GM19035 (cell line): ENCODE results near the gene ALG14.
"Not testable (repeated sequence)": the region's sequence is repeated elsewhere in the genome, so short reads cannot be mapped to it uniquely, and the experiment has no call there.

ENCODE experiments used
- ATAC-seq: cut with Tn5 transposase; IDR thresholded peaks from one replicate; pipeline ENCODE4 v1.9.1; 2021; ENCODE audit not compliant: unreplicated experiment

Gene ALG14

DNA sequence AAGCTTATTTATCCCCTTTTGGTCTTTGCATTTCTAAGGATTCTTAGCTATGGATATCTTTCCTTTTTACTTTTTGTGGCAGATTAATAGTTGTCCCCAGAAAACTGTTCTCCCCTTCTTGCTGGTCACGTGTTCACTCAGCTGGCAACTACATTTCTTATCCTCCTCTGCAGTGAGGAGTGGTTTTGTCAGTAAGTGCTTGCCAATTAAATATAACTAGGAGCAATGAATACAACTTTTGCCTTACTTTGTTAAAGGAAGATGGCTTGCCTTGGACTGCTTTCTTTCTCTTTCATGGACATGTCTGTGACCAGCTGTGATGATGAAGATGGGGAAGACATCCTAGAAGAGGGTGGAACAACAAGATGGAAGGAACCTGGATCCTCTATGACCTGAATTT is 15.6 kb upstream of the ALG14 start:
- no peak for ATAC-seq

DNA sequence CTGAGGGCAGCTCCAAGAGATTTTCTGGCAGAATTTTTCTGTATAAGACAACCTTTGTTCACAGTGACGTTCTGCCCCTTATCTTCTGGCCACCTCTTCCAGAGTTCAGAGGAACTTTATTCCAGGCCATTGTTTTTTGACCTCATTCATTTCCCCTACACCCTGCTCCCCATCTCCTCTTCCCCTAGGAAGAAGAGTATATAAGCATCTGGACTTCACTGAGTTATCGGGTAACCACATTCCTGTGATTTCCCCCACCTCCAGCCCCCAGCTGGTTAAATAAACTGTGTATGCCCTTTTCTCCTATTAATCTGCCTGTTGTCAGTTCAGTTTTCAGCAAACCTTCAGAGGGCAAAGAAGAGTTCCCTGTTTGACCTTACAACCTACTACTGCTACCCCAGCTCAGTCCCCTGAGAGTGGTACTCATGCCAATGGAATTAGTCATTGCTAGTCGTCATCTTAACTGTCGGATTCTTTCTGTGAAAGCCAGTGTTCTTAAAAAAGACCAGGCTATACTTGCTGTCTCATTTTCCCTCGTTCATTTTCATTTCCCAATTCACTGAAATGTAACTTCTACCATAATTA is 14.3 kb upstream of the ALG14 start:
- ATAC-seq, result peak; percentile 59

DNA sequence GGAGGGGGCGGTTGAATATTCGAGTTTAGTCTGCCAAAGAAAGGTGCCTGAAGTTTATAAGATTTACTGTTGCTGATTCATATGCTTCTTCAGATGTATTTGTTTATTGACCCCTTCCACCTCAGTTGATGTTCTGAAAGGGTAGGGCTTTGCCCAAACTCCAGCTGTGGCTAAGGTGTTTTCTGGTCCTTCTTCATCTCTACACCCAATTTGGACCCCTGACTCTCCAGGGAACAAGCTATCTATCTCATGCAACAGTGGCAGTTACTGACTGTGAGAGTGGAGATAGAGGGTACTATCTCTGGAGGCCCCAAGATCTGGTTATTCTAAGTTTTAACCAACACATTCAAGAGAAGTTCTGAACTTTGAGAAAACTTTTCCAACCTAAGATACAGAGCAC is 12.6 kb upstream of the ALG14 start:
- ATAC-seq, result no peak

DNA sequence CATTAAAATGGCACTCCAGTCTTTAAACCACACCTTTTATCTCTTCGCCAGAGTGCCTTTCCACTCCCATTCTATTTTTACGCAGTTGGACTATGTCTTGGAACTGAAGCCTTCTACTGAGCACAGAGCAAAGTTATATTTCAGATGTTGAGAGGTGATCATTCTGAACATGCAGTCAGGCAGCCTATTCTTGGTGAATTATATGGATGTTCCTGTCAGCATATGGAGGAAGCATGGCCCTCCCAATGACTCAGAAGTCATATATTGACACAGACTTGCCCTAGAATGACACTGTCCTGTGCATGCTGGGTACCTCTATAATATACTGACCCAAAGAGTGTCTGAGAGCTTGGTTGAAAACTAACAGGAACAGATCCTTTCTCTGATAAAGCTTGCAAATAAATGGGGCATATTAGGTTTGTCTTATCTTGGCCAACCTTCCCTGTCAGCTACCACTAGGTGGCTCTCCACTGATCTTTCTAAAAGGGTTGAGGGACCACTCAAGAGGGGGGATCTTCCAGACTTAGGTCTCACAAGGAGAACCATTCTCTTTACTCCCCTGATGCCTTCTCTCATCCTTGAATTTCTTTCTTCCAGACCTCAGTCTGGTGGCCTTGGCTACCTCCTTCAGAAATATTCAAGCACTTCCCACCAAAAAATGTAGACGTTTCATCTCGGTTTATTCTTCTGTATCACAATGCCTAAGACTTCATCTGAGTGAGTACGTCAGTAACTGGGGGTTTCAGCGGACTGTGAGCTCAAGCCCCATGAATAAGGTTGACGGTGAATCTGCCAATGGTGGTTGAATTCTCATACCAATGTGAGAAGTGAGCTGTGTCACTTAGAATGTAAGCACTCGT is 11.8 kb upstream of the ALG14 start:
- ATAC-seq, result peak; percentile 75

DNA sequence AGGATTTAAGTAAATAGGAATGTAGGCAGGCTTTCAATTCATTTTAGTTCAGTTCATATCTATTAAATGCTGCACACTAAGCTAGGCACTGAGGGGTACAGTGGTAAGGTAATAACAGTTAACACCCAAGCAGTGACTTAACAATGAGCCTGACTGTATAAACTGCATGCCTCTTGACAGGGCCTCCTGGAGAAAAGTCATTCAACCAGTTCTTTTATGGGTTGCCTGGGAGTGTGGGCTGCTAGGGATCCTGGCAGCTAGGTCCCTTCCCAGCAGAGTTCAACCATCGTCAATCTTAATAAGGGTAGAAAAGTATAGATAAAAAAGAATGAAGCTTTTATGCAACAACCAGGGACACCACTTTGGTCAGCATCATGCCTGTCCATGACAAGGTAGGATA is 8.1 kb upstream of the ALG14 start:
- ATAC-seq, result no peak

DNA sequence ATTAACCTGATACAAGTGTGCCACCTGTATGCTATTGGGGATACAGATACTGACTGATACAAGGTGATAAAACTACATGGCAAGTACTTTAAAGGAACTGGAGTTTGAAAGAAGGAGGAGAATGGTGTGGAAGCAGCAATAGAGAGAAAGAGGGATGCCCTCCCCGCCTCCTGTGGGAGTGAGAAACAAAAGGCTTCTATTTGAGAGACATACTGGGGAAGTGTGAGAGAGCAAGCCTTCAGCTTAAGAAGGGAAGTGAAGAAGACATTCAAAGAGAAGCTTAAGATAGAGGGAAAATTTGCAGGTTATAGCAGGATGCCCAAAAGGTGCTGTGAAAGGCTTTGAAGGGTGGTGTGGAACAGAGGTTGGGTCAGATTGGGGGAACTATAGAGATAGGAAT is 7.7 kb upstream of the ALG14 start:
- no peak for ATAC-seq

DNA sequence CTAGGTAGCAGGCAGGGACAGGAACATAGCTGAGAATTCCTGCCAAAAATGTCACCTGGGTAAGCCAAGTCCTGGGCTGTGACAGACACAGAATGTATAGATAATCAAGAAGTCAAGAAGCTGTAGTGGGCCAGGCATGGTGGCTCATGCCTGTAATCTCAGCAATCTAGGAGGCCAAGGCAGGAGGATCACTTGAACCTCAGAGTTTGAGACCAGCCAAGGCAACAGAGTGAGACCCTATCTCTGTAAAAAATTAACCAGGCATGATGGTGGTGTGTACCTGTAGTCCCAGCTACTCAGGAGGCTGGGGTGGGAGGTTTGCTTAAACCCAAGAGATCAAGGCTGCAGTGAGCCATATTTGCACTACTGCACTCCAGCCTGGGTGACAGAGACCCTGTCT is 3.3 kb upstream of the ALG14 start:
- ATAC-seq, result no peak

DNA sequence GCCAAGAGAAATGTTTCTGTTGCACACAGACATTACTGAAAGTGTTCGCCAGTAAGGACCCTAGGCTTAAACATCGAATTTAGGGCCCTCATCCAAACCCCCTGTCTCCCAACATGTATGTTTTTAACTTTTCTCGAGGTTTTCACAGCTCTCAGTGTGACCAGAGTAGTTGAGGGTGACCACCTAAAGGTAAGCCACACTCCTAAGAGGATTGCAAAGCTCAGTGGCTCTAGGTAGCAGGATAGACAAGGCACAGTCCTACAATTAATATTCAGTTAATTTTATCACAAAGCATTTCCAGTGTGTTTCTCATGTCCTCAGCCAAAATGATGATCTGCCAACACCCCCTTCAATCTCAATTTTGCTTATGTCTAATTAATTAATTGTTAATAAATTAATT is 695 bp upstream of the ALG14 start:
- ATAC-seq, result peak; percentile 0

DNA sequence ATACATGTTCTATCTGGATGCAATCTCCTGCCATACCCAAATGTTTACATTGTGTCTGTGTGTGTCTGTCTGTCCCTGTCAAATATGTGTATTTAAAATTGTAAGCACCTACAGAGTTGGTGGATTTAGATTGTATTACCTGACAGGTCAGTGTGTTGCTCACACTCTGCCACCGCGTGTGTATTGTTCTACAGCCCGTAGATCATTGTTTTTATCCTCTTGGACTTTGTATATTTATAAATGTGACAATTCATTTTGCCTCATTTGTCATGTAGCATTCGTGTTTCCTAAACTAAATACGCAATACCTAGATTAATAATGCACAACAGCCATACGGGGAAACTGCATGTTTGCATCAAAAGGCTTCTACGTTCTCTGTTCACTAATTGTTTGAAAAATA is 634 bp downstream of the ALG14 start:
- ATAC-seq, result no peak

DNA sequence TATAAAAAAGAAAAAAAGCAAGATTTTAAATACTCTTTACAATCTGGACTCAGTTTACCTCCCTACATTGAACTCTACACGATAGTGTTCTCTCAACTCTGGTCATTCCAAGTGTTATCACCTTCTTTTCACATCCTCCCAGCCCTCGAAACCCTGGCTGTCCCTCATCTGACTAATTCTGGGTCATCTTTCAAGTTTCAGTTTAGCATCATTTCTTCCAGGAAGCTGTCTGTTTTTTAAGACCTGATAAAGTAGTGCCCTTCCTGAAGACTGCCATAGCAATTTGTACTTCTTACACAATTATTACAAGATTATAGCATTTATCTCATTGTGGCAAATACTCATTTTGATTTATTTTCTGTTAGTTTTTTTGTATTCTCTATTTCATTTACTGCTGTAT is 1.2 kb downstream of the ALG14 start:
- ATAC-seq, result no peak

DNA sequence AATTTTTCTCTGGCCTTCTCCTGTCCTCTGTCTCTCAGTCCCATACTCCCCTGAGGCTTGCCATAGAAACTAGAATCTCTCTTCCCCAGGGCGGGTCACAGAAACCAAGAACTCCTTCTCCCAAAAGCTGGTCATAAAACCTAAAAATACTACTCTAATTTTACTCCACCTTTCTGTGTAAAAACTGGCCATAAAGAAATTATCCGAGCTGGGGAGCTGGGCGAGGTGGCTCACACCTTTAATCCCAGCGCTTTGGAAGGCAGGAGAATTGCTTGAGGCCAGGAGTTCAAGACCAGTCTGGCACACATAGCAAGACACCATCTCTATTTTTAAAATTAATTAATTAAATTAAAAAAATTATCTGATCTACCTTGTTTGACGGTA is 3.0 kb downstream of the ALG14 start:
- ATAC-seq, result no peak

DNA sequence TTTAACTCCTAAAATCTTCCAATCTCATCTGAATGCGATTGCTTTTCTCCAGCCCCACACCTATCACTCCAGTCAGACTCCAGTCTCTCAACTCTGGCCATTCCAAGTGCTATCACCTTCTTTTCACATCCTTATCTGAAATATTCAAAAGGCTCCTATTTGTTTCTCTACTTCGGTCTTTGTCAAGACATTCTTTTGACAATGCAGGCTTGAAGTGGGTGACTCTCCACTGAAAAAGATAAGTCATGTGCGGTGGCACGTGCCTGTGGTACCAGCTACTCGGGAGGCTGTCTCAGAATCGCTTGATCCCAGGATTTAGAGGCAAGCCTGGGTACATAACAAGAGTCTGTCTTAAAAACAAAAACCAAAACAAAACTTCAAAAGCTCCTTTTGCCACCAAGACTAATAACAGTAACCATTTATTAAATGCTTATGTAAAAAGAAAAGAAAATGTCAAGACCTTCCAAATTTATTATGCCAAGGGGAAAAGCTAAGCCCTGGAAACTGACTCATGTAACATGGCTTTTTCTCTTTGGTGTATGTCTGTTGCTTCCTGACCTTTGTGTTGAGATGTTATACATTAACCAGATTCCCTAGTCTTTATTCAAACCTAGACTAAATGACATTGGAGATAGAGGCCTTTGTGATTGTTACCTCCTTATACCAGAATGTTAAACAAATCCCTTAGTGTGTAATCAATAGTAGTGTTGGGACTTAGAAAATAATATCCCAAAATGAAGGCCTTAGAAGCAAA is 3.6 kb downstream of the ALG14 start:
- no peak for ATAC-seq

DNA sequence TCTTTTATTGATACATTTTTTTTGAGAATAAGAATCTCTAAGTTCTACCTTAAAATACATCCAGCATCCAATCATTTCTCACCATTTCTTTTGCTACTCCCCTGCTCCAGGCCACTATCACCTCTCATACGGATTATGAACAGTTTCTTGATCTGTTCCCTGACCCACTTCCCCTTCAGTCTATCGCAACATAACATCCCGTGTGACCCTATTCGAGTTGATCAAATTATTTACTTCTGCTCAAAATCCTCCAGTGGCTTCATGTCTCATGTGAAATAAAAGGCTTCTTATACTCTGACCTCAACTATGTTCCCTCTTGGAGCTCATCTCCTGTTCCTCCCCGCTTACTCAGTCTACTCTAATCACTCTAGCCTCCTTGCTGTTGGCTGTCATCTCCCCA is 5.2 kb downstream of the ALG14 start:
- ATAC-seq, result no peak

DNA sequence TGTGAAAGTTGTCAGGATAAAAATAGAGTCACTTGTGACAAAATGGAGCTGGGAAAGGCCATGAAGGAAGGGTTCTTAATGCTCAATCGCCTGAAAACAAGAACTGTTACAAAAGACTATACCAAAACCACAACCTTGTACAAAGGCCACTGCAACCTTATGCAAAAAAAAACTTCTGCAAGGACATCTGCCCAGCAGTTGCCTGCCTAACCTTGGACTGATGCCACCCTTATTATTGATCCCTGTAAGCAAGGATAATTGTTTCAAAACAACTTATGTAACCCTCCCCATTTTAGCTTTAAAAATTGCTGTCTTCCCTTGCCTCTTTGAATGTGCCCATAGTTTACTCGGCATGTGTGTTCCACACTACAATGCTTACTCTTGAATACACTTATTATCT is 5.7 kb downstream of the ALG14 start:
- no peak for ATAC-seq

DNA sequence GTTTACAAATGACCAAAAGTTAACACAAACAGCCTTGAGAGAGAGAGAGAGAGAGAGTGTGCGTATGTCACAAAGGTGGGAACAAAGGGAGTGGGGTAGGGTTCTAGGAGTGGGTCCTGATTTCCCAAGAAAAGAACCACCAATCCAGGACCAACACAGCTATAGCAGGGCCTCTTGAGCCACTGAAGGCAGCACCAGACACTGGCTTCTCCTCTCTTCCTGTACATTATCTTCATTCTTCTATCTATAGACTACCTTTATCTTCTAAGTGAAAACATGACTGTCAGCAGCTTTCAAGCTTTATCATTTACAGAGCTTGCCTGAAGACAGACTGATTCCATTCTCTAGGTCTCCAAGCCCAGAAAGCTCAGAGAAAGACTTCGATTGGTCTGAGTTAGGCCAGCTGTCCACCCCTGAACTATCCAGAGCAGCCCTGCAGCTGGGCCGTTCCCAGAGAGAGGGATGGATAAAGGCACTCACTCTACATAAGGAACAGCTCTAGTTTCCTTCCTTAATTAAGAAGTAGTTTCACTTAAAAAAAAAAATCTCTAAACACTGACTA is 11.2 kb downstream of the ALG14 start:
- no peak for ATAC-seq

DNA sequence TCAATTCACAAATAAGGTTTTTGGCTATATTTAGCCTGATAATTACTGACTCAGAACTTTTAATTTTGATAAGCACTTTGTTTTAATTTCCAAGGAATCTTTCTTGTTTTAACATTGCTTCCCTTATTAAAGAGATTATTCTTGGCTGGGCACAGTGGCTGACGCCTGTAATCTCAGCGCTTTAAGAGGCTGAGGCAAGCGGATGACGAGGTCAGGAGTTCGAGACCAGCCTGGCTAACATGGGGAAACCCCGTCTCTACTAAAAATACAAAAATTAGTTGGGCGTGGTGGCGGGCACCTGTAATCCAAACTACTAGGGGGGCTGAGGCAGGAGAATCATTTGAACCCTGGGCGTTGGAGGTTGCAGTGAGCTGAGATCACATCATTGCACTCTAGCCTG is 13.8 kb downstream of the ALG14 start:
- no peak for ATAC-seq

DNA sequence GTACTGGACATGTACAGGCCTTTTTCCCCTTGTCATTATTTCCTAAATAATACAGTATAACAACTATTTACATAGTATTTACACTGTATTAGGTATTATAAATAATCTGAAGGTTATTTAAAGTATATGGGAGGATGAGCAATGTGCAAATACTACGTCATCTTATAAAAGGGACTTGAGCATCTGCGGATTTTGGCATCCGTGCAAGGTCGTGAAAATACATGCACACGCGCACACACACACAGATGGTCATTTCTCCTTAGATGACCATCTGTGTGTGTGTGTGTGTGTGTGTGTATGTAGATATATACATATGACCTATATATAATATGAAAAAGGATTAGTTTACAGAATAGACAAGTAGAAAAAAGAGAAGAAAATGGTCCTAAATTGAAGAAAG is 15.4 kb downstream of the ALG14 start:
- no peak for ATAC-seq

DNA sequence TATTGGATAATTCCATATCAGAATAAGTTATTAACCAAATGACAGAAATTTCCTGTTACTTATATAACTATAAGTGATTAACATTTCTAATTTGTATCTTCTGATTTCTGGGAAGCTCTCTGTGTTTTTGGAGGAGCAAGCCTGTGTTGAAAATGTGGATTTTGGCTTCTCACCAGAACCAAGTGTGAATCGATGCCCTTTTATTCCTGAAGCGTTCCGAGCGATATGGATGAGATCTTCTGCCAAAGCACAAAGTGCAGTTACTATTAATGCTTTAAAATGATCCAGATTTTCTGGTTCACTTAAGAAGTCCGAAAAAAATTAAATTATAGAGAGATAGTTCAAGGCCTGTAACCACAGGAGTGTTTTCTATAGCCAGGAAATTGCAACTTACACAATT is 22.8 kb downstream of the ALG14 start:
- no peak for ATAC-seq

DNA sequence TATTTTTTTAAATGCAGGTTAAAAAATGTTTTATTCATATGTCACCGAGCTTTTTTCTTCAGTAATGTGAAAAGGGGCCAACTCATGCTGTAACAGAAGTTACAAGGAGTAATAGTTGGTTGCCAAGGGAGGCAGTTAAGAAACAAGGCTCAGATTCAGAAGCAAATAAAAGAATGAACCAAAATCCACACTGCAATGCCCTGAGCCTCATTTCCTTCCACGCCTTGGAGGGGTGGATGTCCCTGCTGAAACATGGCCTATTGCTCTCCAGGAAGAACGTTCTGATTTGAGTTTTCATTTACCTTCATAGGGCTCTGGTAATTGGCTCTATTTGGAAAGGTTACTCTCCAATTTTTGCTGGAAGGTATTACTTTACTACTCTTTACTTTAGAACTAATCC is 24.4 kb downstream of the ALG14 start:
- ATAC-seq, result no peak

DNA sequence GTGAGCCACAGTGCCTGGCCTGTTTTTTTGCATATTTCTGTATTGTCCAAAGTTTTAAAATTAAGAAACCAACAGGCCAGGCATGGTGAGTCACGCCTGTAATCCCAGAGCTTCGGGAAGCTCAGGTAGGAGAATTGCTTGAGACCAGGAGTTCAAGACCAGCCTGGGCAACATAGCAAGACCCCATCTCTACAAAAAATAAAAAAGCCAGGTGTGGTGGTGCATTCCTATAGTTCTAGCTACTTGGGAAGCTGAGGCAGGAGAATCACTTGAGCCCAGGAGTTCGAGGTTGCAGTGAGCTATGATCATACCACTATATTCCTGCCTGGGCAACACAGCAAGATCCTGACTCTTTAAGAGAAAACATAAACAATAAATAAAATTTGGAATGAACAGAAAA is 25.1 kb downstream of the ALG14 start:
- ATAC-seq, result not testable (repeated sequence)

DNA sequence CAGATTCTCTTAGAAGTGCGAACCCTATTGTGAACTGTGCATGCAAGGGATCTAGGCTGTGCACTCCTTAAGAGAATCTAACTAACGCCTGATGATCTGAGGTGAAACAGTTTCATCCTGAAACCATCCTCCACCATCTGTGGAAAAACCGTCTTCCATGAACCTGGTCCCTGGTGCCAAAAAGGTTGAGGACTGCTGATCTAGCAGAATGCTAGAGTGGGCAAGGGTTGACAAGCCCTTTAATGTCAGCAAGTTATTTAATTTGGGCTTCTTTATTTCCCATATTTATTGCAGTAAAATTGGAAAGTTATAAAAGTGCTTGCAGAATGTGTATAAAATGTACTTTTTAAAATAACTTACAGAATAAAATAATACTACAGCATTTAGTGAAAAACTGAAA is 26.4 kb downstream of the ALG14 start:
- no peak for ATAC-seq
